NCI-H460 (cell line): Measurements from ENCODE around the gene OLFML2A. TPM values are rescaled to one million over a fixed set of nuclear protein-coding genes. Genes with fewer than 3 reads are reported as not detected.
"Not testable (repeated sequence)": the region's sequence is repeated elsewhere in the genome, so short reads cannot be mapped to it uniquely, and the experiment has no call there.

Experiments
- DNase-seq: peaks from one replicate; pipeline ENCODE4 v3.0.0-alpha.2; 2016; ENCODE audit warnings: low read depth; ENCODE audit errors: extremely low read depth
- total RNA-seq: library from RNA; depleted of rRNA; stranded (reverse); fragments of >200 nt; shearing (Covaris generic); gene quantifications from 2 replicates; pipeline ENCODE4 v1.2.3, GENCODE V29; 2014

The OLFML2A gene
- total RNA-seq, 1 experiment from 2014 or later: 63.6 TPM

DNA sequence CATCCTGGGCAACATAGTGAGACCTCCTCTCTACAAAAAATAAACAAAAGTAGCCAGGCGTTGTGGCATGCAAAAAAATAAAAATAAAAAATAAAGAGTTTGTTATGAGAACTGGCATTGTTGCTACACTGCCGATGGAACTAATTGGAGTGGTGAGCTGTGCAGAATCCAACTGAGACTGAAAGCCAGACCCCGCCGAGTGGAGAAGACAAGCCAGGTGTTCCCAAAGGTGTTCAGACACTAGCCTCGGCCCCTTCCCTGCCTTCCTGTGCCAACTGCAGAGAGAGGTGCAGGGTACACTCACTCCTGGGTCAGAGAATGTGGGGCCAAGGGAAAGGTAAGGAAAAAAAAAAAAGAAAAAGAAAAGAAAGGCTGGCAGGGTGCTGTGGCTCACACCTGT, 38.7 kb downstream of the OLFML2A start:
- DNase-seq: no peak

DNA sequence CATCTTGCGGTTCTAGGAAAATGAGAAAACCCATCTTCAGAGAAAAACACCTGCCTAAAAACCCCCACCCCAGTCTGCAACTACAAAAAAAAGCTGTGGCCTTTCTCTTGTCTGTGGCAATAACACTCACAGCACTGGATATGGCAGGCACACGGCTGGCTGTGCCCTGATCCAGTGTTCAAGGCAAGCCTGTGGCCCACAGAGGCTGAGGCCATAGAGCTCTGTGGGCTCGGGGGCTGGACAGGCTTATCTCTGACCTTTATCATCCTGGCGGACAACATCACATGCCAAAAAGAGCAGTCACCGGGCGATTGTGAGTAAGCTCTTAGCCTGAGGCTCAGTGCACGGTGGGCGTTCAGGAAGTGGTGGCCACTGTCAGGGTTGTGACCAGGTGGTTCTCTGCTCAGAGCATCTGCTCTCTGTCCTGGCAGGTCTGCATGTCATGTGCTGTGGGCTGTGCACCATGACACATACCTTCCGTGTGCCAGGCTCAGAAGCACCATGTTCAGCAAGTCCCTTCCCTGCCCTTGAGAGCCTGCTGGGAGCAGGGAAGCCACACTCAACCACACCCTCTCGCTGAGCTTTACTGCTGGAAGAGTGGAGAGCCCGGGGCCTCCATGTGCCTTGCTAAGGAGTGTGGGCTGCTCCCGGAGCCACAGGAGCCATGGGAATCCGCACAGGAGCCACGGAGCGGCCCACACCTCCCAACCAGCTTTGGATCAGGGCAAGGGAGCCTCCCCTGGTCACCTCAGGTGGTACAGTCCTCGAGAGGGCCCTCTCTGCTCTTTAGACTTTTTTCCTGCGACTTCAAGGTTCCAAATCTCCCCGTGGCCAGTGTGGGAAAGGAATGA, 41.7 kb downstream of the OLFML2A start:
- DNase-seq: no peak

GRCh38 chr9:124820698-124821623, 44.0 kb downstream of the OLFML2A start:
- no peak for DNase-seq

GRCh38 chr9:124828489-124829333, 51.8 kb downstream of the OLFML2A start:
- no peak for DNase-seq

GRCh38 chr9:124829334-124829669, 52.4 kb downstream of the OLFML2A start:
- peak; percentile 89 for DNase-seq

DNA sequence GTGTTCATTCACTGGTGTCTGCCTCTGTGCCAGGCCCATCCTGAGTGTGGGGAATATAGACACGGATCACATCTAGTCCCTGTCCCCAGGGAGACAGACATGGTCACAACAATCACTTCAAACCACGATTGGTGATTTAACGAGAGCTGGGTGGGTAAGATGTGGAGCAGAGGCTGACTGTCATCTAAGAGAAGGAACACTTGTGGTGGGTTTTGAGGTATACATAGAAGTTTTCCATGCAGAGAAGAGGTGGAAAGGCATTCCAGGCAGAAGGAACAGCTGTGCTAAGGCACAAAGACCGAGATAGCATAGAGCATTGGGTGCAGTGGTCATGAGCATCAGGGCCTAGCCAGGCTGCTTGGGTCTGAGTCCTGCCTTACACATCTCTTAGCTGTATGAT, 53.7 kb downstream of the OLFML2A start:
- no peak for DNase-seq

GRCh38 chr9:124831642-124832364, 54.9 kb downstream of the OLFML2A start:
- no peak for DNase-seq

DNA sequence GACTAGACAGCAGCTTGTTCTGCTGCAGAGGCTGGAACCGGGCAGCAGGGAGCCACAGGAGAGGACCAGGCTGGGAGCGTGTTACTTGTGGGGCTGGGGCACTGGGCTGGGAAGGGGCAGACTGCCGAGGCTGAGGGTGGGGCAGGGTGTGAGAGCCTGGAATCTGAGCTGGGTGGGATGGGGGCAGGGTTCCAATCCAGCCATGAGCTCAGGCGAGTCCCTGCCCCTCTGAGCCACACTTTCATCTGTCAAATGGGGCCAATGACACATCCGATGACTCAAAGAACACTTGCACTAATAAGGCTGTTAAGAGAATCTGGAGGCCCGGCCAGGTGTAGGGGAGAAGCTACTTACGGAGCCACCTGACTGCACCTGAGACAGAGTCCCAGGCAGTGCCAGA, 57.7 kb downstream of the OLFML2A start:
- DNase-seq: peak; percentile 80

- DNase-seq: peak; percentile 75
Observed at GRCh38 chr9:124835026-124835557, 58.2 kb downstream of the OLFML2A start.

DNA sequence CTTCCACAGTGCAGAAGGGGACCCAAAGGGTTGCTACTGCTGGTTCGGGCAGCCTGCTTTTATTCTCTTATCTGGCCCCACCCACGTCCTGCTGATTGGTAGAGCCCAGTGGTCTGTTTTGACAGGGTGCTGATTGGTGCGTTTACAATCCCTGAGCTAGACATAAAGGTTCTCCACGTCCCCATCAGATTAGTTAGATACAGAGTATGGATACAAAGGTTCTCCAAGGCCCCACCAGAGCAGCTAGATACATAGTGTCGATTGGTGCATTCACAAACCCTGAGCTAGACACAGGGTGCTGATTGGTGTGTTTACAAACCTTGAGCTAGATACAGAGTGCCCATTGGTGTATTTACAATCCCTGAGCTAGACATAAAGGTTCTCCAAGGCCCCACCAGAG, 61.2 kb downstream of the OLFML2A start:
- not testable (repeated sequence) for DNase-seq

DNA sequence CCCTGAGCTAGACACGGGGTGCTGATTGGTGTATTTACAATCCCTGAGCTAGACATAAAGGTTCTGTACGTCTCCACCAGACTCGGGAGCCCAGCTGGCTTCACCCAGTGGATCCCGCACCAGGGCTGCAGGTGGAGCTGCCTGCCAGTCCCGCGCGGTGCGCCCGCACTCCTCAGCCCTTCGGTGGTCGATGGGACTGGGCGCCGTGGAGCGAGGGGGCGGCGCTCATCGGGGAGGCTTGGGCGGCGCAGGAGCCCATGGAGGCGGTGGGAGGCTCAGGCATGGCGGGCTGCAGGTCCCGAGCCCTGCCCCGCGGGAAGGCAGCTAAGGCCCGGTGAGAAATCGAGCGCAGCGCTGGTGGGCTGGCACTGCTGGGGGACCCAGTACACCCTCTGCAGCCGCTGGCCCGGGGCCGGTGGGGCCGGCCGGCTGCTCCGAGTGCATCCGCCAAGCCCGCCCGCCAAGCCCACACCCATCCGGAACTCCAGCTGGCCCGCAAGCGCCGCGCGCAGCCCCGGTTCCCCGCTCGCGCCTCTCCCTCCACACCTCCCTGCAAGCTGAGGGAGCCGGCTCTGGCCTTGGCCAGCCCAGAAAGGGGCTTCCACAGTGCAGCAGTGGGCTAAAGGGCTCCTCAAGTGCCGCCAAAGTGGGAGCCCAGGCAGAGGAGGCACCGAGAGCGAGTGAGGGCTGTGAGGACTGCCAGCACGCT, 61.8 kb downstream of the OLFML2A start:
- DNase-seq: not testable (repeated sequence)

DNA sequence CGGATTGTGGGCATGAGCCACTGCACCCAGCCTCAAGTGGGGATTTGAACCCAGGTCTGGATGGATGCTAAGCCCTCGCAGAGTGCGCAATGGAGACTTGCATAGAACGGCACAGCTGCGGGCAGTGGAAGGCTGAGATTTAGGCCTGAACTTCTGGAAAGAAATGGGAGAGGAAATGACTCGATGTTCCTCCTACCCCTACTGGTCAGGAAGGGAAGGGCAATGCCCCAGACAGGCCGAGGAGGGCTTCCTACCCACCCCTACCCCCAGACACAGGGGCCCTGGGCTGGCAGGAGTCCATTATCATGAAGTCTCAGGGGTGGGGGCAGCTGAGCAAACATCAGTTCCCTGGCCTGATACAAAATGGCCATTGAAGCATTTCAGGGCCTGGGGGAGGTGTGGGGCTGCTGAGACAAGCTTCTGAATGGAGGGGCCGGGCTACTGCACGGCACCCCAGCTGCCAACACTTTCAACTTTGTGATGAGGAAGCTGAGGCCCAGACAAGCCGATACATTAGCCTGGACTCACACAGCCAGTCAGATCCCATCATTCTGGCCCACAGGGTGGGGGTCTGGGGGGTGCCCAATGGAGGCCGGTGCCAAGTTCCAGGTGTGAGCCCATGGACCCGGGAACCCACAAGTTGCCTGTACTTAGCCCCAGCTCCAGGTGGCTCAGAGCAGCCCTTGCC, 62.8 kb downstream of the OLFML2A start:
- no peak for DNase-seq

GRCh38 chr9:124840300-124840833, 63.4 kb downstream of the OLFML2A start:
- DNase-seq: no peak

GRCh38 chr9:124841075-124841821, 64.3 kb downstream of the OLFML2A start:
- no peak for DNase-seq

- no peak for DNase-seq
Observed at GRCh38 chr9:124843456-124844034, 66.6 kb downstream of the OLFML2A start.

- no peak for DNase-seq
Observed at GRCh38 chr9:124844291-124844690, 67.4 kb downstream of the OLFML2A start.

DNA sequence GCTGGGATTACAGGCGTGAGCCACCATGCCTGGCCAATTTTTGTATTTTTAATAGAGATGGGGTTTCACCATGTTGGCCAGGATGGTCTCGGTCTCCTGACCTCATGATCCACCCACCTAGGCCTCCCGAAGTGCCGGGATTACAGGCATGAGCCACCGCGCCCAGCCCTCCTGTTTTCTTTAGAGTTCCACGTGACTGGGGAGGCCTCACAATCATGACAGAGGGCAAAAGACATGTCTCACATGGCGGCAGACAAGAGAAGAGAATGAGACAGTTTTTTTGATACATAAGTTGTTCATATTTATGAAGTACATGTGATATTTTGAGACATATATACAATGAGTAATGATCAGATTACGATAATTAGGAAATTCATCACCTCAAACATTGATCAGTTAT, 69.5 kb downstream of the OLFML2A start:
- DNase-seq: not testable (repeated sequence)
